ENCODE results near the gene RPAP2.

GRCh38 chr1:92363401-92363800, 64.5 kb downstream of the RPAP2 start:
- TF ChIP-seq CTCF (IDR thresholded peaks at IDR 0.05) (no peak), EP300 (IDR thresholded peaks at IDR 0.05; ENCODE audit: low read depth) (no peak), POLR2A (IDR thresholded peaks at IDR 0.05) (no peak), POLR2AphosphoS5 (IDR thresholded peaks at IDR 0.05) (no peak)

Data from transverse colon (tissue), 4 donors.